Mammary epithelial cell (primary cell): Measurements from ENCODE around the gene QRSL1.

Experiments
- EZH2 ChIP-seq: IDR thresholded peaks from 2 replicates; pipeline ENCODE4 v1.6.1; 2012; ENCODE audit warnings: low read length, inconsistent platforms, borderline replicate concordance
- TF ChIP-seq, protein P1 (sequence below), 2 donors: IDR thresholded peaks in 1 of 2; conservative IDR thresholded peaks in 1 of 2; 2 replicates each; pipeline ENCODE4 v1.5.1; 2011 to 2012; ENCODE audit warnings: inconsistent platforms in 2 of 2, low read length in 2 of 2, mild to moderate bottlenecking in 2 of 2, control low read depth in 1 of 2, low read depth in 1 of 2; ENCODE audit not compliant: insufficient read depth in 1 of 2; ENCODE audit errors: extremely low read depth in 1 of 2

DNA sequence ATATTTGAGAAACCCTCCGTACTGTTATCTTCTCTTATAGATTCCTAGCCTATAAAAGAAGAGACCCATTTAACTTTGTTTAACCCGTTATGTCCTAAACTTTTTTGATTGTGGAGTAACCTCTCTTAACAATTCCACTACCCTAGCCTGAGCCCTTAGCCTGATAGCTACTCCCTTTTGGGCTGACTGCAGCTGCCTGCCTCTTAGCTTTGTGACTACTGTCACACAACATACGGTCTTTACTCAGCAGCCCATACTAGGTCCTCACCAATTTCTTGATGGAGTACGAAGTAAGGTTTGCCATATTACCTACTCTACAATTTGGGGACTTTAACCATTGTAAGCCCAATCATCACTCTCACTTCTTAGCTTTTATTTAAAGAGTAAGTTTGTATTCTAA is 72.7 kb downstream of the QRSL1 start:
- TF ChIP-seq, protein P1, sequence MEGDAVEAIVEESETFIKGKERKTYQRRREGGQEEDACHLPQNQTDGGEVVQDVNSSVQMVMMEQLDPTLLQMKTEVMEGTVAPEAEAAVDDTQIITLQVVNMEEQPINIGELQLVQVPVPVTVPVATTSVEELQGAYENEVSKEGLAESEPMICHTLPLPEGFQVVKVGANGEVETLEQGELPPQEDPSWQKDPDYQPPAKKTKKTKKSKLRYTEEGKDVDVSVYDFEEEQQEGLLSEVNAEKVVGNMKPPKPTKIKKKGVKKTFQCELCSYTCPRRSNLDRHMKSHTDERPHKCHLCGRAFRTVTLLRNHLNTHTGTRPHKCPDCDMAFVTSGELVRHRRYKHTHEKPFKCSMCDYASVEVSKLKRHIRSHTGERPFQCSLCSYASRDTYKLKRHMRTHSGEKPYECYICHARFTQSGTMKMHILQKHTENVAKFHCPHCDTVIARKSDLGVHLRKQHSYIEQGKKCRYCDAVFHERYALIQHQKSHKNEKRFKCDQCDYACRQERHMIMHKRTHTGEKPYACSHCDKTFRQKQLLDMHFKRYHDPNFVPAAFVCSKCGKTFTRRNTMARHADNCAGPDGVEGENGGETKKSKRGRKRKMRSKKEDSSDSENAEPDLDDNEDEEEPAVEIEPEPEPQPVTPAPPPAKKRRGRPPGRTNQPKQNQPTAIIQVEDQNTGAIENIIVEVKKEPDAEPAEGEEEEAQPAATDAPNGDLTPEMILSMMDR (conservative IDR thresholded peaks at IDR 0.05 in 1 of 2, IDR thresholded peaks at IDR 0.05 in 1 of 2; ENCODE audit: extremely low read depth in 1 of 2, insufficient read depth in 1 of 2, low read depth in 1 of 2, low read length in 2 of 2), result no peak
- TF ChIP-seq EZH2, result no peak
